ENCODE results near the gene EXOSC5. TPM values are rescaled to one million over a fixed set of nuclear protein-coding genes. Genes with fewer than 3 reads are reported as not detected.

The EXOSC5 gene
- total RNA-seq, 3 donors from 2014 or later, result 12.5 to 16.4 (median 13.3) TPM

DNA sequence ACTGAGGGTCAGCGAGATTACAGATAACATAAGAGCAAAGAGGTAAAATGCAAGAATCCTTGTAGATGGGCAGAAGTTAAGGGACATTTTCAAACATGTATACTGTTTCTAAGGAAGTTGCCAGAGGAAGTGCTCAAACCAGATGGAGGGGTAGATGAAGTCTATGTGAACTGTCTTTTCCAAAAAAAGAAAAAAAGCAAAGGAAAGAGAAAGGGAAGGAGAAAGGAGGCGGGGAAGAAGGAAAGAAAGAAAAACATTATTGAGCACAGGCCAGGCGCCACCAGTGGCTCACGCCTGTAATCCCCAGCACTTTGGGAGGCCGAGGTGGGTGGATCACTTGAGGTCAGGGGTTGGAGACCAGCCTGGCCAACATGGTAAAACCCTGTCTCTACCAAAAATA lies 37.3 kb upstream of the EXOSC5 start:
- no peaks in the 10 kb centered on the region for H3K4me1 ChIP-seq (ENCODE audit: low read depth)
- TF ChIP-seq, protein P1, sequence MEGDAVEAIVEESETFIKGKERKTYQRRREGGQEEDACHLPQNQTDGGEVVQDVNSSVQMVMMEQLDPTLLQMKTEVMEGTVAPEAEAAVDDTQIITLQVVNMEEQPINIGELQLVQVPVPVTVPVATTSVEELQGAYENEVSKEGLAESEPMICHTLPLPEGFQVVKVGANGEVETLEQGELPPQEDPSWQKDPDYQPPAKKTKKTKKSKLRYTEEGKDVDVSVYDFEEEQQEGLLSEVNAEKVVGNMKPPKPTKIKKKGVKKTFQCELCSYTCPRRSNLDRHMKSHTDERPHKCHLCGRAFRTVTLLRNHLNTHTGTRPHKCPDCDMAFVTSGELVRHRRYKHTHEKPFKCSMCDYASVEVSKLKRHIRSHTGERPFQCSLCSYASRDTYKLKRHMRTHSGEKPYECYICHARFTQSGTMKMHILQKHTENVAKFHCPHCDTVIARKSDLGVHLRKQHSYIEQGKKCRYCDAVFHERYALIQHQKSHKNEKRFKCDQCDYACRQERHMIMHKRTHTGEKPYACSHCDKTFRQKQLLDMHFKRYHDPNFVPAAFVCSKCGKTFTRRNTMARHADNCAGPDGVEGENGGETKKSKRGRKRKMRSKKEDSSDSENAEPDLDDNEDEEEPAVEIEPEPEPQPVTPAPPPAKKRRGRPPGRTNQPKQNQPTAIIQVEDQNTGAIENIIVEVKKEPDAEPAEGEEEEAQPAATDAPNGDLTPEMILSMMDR (IDR thresholded peaks at IDR 0.05), result no peak
- intact Hi-C loops (cut with DNase I, micrococcal nuclease), result no loop called here
- ATAC-seq (no peak), DNase-seq (peak in 1 of 3 donors; percentile 5)
- H3K36me3 ChIP-seq (ENCODE audit: low read depth), result no peaks in the 10 kb centered on the region
- no peak overlapping the region for H3K4me3 ChIP-seq
- H3K9me3 ChIP-seq, result no peaks in the 10 kb centered on the region

- H3K4me3 ChIP-seq, result no peak overlapping the region
- peak in 2 of 3 donors; percentile 15 to 50 for DNase-seq
- TF ChIP-seq, protein P1 (IDR thresholded peaks at IDR 0.05), result no peak
- no peaks in the 10 kb centered on the region for H3K9me3 ChIP-seq
- no peaks in the 10 kb centered on the region for H3K36me3 ChIP-seq (ENCODE audit: low read depth)
- peaks cover 2% of the 10 kb centered on the region for H3K4me1 ChIP-seq (ENCODE audit: low read depth)
- intact Hi-C loops (cut with DNase I, micrococcal nuclease), result no loop called here
- no peak for ATAC-seq
Measured at GRCh38 chr19:41433171-41433570, 36.0 kb upstream of the EXOSC5 start.

DNA sequence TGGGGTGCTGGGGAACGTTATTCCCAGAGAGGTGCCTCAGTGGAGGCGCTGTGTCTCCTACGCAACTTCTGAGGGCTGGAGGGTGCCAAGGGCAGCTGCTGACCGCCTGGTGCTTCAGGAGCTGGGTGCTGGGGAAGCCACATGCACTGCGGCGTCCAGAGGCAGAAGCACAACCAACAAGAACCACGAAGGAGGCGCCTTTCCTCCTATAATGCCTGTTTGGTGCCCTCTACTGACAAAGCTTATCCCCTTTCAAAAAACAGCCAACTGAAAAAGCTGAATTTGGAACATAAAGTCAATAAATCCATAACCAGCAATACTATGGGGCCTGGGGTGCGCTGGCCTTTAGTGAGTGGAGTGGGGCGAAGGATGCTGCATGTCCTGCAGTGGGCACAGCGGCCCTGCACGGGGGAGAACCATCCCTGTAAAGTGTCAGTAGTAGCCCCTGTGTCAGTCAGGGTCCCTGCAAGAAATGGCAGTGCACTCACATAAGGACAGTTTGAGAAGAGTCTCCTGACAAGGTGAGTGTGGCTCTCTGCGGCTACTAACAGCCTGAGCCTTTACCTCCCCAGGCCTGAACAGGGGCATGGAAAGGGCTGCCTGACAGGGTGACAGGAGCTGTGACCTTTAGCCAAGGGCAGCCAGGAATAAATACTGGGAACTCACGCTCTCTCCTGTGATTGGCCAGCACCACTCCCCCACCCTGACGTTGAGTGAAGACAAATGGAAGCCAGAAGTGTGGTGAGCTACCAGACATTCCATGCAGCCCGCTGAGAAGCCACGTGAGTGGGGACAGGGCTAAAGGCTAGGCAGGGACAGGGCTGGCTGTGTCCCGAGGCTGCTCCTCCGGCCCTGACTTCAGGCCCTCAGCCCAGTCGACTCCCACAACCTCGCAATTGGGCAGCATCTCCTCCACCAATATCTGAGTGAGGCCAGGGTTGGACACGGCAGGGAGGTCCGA lies 34.5 kb upstream of the EXOSC5 start:
- intact Hi-C loops (cut with DNase I, micrococcal nuclease), result no loop called here
- Histone ChIP-seq H3K4me3 (no peak overlapping the region), H3K36me3 (ENCODE audit: low read depth) (no peaks in the 10 kb centered on the region), H3K4me1 (ENCODE audit: low read depth) (peaks cover 5% of the 10 kb centered on the region), H3K9me3 (no peaks in the 10 kb centered on the region)
- ATAC-seq (no peak), DNase-seq (peak in 1 of 3 donors; percentile 21)
- TF ChIP-seq, protein P1 (IDR thresholded peaks at IDR 0.05), result no peak

DNA sequence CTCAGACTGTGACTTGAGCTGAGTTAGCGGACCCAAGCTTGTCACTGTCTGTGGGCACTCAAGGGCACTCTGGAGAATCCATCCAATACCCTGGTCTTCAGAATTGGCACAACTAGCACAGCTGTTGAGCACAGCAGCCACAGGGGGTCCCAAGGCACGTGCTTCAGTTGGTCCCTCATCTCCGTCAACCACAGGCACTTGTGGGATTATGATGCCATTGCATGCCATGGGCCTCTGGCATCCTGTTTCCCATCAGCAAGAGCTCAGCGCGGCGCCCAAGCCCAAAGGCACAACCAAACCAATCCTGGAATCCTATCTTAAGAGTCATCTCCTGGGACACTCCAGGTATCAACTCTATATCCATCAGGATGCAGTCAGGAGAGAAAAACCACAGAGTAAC lies 33.8 kb upstream of the EXOSC5 start:
- TF ChIP-seq, protein P1 (IDR thresholded peaks at IDR 0.05), result no peak
- intact Hi-C loops (cut with DNase I, micrococcal nuclease), result no loop called here
- Histone ChIP-seq H3K9me3 (no peaks in the 10 kb centered on the region), H3K4me1 (ENCODE audit: low read depth) (peaks cover 5% of the 10 kb centered on the region), H3K36me3 (ENCODE audit: low read depth) (no peaks in the 10 kb centered on the region), H3K4me3 (no peak overlapping the region)
- ATAC-seq (no peak), DNase-seq (peak in 1 of 3 donors; percentile 22)

DNA sequence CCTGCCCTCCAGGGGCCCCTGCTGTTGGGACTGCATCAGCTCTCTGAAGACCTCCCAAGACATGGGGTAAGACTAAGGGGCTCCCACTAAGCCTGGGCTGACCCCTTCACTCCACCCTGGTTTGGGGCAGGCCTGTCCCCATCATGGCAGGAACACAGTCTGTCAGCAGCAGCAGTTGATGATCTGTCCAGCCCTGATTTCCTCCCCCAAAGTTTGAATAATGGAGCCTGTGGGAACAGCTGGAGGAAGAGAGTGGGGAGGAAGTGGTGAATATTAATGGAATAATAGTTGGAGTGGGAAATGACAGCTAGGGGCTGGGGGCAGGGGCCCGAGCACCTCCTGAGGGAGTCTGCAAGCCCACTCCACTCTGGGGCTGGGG lies 31.3 kb upstream of the EXOSC5 start:
- Histone ChIP-seq H3K4me3 (no peak overlapping the region), H3K9me3 (no peaks in the 10 kb centered on the region), H3K4me1 (ENCODE audit: low read depth) (peaks cover 12% of the 10 kb centered on the region), H3K36me3 (ENCODE audit: low read depth) (no peaks in the 10 kb centered on the region)
- no peak for DNase-seq
- ATAC-seq, result no peak
- intact Hi-C loops (cut with DNase I, micrococcal nuclease), result no loop called here
- TF ChIP-seq, protein P1 (IDR thresholded peaks at IDR 0.05), result no peak

All from mucosa of descending colon (tissue), 3 donors.